ENCODE data around the gene FRMD4A.
"Not testable (repeated sequence)": the region's sequence is repeated elsewhere in the genome, so short reads cannot be mapped to it uniquely, and the experiment has no call there.

FRMD4A gene

DNA sequence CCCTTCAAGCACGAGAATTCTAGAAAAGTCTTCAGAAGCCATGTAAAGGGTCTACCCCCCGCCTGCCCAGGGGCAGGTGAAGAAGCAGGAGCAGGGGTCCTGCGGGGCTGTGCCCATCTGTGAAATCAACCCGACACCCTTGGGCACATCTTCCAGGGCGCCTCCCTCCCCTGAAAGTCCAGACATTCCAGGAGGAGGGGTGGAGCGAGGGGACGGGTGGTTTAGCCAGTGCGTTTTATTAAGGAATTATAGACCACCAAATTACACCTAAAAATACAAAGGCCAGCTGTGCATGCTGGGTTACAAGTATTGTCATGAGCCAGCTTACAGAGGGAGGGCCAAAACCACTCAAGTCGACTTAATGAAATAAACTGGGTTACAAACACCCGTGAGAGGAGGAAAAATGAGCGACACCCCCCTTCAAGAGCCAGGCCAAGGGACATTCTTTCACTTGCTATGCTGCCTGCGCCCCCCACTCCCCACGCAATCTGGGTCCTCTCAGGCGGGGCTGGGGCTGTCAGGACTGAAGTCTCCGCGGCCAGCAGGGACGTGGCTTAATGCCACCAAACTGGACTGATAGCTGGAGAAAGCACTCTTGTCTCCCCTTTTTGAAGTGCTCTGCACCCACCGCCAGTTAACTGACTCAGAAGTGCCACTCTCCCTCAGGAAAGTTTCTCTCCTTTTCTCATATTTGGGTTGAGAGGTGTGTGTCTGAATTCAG is 360.3 kb downstream of the FRMD4A start:
- no peak for DNase-seq

DNA sequence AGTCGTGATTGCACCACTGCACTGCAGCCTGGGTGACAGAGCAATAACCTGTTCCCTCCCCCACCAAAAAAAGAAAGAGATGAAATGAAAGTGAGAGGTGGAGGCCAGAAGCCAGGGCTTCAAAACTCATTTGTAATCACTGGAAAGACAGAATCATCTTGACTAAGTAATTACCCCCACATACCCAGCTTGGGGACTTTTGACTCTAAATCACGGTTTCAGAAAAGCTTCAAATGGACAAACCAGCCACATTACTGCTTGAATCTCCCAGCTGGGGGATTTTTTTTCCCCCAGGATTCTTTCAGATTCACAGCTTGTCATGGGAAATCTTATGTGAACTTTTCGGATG is 361.0 kb downstream of the FRMD4A start:
- no peak for DNase-seq

DNA sequence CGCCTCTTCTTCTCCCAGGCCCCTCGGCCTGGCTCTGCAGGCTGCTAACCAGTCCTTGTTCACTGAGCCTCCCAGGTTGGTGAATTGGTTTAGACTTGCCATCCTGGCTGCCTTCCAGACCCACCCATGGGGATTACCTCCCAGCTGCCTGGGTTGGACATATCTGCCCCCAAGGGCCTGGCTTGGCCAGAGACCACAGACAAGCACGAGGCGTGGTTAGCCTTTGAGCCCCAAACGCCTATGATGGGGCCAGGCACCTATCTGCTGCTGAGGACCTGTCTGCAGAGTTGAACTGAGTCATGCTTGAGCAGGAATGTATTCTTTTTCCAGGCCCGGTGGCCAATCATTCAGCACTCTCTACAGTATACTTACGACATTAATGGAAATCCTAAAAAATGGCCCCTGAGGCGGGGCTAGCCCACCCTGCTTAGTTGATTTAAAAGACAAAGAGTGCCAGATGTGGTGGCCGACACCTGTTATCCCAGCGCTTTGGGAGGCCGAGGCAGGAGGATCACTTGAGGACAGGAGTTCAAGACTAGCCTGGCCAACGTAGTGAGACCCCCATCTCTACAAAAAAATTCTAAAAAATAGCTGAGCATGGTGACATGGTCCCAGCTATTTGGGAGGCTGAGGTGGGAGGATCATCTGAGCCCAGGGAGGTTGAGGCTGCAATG is 361.5 kb downstream of the FRMD4A start:
- DNase-seq: no peak

DNA sequence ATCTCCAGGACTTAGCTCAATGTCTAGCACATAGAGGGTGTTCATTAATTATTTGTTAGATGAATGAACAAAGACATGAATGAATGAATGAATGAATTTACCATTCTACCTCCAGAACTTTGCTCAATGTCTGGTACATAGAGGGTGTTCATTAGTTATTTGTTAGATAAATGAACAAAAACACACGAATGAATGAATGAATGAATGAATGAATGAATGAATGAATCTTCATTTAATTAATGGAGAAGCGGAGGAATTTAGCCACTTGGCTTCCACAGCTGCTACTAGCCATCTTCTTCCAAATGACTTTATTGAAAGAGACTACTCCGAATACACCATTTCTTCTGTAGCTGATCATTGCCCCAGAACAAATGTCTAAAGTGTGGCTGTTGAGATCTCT is 368.9 kb downstream of the FRMD4A start:
- no peak for DNase-seq

DNA sequence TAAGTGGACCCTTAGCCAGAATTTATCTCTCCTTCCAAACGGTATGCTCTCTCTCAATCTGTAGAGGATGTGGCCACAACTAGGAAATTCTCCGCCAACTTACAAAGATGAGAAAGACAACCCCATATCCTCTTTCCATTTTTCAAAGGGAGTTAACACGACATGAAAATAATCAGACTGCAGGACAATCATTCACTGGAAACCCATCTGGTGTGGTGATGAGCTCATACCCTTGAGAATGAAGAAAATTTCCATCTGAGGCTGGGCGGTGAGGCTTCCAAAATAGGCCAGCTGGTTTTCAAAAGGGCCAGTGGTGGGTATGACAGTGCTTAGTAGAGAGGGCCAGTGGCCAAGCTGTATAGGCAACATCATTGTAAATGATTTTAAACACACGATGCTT is 369.6 kb downstream of the FRMD4A start:
- DNase-seq: no peak

DNA sequence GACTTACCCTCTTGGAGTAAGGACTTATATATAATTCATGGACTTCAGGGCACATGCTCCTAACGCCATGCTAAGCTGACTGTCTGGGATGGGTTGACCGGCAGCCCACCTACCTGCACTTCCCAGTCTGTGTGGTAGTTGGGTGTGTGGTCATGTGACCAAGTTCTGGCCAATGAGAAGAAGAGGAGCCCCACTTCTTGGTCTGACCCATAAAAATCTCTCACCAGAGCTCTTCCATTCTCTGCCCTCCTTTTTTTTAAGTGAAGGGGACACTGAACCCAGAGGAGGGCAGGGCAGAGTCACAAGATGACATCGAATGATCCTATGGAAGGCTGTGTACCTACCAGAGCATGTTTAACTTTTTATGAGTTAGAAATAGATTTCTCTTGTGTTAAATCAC is 370.1 kb downstream of the FRMD4A start:
- no peak for DNase-seq

DNA sequence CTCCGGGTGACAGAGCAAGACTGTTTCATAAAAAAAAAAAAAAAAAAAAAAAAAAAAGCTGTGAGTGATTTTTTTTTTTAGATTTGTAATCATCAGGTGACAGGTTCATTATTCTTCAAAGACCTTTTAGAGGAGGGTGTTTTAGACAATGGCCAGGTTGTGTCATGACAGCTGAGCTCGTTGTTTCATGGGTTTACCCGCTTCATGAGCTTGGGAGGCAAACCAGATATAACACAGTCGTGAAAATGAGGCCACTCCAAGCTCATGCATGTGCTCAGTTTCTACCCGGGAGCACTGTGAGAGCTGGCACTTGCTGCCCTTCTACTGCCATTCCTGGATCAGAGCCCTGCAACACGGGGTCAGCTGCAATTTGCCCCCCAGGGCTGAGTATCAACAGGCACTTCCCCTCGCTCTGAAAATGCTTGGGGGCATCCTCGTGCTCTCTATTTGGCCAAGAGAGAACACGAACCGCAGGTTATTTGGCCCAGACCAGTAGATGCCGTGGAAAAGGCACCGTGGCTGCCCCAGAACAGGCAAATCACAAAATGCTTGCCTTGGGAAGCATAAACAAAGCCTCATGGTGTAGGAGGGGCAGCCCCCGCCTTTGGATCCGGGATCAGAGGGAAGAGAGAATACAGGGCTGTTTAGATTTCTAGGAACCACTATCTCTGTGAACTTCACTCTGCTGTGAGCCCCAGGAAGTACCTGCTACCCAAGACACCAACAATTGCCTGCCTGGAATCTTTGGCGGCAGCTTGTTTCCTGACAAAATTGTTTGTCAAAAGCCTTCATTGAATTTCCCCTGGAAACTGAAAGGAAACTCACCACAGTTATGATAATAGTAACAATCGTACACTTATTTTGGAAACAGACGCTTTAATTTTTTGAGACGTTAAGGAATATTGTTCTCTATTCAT is 371.0 kb downstream of the FRMD4A start:
- DNase-seq: no peak

DNA sequence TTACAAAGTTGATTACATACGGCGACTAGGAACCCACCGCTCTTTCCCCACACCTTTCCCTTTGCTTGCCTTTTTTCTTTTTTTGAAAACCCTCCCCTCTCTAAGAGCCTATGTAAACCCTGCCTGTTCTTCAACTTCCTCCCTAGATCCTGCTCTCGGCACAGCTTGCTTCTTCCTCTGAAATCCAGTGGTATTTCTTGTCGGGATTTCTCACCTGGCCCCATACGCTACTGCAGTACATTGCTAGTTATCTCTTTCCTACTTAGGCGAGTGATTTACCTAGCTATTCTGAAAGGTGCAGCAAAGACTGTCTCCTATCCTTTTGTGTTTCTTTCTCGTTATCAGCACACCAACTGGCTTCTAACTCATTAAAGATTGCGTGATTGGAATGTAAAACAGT is 372.9 kb downstream of the FRMD4A start:
- DNase-seq: no peak

DNA sequence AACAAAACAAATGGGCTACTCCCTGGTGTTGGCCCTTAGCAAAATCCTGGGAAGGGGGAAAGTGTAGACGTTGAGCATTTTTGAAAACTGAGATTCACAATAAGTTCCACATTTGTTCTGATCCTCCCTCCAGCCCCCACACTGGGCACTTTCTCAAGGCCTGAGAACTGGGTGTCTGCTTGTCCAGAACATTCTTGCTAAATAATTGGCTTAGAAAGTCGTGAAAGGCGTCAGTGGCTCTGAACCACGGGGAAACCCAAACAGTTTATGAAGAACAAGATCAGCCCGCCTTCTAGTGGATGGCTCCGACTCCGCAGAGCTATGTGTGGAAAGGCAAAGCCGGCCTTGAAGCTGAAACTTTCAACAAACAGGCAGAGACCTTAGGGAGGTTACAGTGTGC is 373.9 kb downstream of the FRMD4A start:
- no peak for DNase-seq

DNA sequence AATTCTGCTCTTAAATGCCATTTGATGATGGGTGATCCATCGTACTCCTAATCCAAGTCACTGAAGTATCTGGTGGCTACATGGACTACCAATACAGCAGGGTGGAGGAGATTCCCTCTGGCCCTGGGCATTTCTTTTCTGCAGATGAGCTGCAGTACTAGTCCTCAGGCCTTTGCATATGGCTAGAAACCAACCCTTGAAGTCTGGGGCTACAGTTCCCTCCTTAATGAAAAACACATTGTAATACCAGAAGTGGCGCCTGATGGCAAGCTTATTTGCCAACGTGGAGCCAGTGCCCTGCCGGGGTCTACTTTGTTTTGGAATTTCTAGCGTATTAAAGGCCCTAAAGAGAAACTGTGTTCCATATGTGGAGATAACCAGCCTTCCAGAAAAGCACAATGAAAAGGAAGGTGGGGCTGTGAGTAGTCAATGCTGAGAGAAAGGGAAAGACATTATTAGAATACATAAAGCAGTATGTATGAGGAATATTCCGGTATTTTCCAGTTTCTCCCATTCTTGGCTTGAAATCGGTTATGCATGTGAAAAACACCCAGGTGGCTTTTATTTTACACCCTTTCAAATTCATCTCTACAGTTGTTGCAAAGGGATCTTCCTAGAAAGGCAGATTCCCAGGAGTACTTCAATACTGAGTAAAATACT is 375.2 kb downstream of the FRMD4A start:
- DNase-seq: no peak

DNA sequence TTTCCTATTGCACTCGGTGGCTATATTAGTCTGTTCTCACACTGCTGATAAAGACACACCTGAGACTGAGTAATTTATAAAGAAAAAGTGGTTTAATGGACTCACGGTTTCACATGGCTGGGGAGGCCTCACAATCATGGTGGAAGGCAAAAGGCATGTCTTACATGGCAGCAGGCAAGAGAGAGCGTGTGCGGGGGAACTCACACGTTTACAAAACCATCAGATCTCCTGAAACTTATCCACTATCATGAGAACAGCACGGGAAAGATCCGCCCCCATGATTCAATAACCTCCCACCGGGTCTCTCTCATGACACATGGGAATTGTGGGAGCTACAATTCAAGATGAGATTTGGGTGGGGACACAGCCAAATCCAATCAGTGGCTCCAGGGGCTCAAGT is 376.5 kb downstream of the FRMD4A start:
- not testable (repeated sequence) for DNase-seq

DNA sequence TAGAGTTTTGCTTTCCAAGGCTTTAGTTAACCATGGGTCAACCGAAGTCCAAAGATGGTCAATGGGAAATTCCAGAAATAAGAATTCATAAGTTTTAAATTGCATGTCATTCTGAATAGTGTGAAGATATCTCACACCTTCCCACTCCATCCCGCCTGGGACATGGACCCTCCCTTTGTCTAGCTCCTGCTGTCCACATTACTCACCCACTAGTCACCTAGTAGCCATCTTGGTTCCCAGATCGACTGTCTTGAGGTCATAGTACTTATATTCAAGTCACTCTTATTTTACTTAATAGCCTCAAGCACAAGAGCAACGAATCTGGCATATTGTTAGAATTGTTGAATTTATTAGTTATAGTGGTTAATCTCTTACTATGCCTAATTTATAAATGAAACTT is 377.4 kb downstream of the FRMD4A start:
- DNase-seq: no peak

DNA sequence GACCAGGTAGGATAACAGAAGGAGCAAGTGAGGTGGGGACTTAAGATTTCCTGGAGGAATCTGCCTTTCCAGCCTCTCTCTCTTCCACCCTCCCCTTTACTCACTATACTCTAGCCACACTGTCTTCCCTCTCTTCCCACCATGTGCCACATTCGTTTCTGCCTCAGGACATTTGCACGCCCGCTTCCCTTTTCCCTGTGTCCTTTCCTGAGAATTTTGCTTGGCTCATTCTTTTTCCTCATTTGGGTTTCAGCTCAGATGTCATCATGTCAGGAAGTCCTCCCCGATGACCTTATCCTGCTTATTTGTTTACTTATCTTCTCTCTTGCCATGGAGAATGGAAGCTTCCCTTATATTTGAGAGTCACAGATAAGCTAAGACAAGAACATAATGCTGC is 380.2 kb downstream of the FRMD4A start:
- DNase-seq: no peak

DNA sequence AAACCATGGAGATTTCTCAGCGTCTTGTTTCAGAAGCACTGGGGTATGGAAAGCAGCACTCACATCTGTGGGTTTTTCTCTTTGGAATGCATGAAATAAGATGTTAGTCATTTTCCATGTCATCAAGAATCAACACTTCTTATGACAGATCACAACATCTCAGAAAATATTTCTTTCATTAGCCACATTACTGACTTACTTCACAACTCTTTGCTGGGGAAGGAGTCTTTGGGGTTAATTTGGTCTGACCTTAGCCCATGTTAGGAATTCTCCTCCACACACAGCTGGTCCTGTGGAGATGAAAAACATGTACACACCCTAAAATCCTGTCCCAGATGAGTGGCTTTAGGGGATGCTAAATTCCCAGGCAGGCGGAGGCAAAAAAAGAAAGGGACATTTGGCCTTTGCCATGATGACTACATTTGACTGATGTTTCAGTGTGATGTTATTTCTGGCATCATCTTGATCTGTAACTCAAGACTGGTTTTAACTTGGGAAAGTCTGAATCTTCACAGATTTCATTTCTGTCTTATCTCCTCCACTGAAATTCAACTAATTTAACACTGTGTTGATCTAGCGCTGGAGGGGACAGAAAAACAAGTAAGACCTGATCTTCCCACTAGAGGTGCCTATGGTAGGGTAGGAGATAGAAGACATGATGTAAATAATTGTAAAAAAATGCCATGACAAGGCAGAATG is 380.7 kb downstream of the FRMD4A start:
- DNase-seq: no peak

DNA sequence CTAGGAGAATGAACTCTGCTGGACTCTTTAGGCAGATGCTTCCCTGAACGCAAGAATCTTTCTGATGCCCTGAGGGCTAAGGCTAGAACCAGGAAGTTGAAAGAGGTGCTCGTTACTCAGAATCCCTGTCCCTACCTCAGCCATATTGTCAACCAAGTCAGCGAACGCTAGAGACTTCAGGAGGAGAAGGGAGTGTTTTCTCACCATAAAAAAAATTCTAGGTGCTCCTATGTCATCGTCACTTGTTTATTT is 384.6 kb downstream of the FRMD4A start:
- DNase-seq: no peak

DNA sequence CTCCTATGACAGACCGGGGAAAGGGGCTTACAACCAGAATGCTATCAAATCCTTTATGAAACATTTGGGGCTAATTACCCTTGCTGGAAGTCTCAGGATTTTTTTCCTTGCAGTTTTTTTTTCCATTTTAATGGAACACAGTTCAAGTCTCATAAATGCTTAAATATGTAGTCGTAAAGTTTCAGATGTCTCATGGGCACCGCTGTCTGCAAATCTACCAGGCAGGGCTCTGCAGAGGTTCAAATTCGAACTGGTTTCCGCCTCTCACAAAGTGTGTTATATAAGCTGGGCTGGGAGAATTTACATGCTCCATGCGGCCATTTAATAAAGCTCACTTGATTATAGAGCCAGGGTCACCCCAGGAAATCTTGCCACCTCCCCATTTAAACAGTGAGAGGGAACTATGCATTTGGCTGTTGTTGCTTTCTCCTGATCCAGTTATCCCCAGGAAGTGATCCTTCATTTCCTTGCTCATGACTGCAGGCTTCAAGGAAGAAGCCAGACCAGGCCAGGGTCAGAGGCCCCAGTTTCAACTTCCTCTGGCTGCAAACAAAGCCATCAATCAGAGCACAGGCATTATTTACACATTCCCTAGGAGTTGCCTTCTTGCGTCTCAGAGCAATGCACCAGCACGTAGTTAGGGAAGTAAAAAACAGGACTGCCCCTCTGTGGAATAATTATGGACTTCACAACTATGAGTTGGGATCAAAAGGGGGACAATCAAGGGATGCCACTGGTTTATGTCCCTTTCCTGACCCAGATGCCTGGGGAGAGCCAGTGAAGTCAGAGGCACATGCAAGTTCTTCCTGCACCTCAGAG is 385.1 kb downstream of the FRMD4A start:
- DNase-seq: no peak

DNA sequence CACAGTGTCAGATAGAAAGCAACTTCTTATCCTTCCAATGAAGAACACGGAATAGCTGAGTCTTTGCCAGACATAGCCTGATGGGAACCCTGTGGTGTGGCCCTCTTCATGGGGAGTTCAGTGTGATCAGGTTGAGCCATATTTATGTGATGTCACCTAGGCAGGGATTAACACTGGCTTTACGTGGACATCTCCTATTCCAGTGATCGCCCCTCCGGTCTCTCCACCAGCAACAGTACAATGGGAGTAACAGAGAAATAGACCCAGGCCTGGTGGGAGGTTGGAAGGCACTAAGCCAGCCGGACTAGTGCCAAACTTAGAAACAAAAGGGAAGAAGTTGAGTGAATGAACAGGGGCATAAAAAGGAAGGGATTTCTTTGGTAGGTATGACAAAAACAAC is 385.9 kb downstream of the FRMD4A start:
- no peak for DNase-seq

DNA sequence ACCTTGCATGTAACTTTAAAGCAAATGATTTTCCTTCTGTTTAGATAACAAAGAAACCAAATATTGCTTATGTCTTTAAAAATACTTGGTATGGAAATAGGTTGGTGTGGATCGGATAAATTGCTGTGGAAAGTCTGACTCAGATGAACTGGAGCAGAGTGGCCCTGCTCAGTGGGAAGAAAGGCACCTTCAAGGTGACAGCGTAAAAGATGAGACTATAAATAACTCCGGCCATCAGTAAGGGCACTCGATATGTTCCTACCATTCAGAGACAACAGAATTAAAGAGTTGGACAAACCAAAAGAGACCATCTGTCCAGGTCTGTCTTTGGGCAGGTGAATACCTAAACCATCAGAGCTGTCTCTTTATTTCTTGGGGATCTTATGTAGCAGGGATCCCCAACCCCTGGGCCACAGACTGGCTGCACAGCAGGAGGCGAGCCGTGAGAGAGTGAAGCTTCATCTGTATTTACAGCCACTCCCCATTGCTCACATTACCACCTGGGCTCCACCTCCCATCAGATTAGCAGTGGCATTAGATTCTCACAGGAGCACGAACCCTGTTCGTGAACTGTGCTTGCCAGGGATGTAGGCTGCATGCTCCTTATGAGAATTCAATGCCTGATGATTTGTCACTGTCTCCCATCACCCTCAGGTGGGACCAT is 386.9 kb downstream of the FRMD4A start:
- no peak for DNase-seq

DNA sequence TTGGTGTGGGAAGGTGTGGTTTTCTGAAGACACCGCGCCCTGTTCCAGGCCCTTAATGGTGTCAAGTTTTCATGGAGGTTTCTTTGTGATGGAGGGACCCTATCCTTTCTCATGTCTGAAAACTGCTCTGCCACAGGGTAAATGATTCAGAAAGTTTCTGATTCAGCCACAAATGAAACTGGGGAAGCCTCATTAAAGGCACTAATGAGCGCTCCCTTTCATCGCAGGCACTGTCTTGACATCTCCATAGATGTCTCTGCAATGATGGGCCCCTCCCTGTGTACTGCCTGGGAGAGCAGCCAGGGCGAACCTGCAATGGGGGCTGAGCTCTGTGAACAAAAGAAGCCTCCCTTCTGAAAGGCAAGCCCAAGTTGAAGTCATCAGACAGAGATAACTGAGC is 388.7 kb downstream of the FRMD4A start:
- no peak for DNase-seq

DNA sequence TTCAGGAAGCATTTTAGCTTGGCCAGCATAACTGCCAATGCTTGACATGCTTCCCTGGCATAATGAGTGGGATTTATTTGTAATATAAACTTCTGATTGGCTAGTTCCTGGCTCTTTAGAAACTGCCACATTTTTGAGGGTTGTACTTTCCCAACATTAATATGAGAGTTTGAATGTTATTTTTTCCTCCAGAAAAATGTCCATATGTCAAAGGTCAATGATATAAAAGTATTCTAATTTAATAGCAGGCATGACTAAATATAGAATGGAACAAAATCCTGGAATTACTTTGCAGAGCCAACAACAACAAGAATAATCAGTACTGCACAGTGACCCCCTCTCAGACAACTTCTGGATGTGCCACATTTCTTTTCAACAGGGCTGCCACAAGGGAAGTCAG is 391.3 kb downstream of the FRMD4A start:
- DNase-seq: no peak

DNA sequence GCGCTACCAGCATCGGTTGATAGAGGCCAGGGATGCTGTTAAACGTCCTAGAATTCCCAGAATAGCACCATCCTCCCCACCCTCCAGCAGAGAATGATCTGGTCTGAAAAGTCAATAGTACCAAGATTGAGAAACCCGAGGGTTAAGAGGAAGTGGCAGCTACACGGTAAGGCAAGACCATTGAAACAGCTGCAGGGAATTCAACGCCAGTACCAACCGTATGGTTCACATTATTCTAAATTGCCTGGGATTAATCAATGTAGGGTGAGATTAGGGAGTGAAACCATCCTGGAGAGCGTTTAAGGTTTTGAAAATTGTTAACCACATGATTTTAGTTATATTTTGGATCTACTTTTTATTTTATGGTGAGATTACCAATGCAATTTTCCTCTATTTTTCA is 391.8 kb downstream of the FRMD4A start:
- no peak for DNase-seq

DNA sequence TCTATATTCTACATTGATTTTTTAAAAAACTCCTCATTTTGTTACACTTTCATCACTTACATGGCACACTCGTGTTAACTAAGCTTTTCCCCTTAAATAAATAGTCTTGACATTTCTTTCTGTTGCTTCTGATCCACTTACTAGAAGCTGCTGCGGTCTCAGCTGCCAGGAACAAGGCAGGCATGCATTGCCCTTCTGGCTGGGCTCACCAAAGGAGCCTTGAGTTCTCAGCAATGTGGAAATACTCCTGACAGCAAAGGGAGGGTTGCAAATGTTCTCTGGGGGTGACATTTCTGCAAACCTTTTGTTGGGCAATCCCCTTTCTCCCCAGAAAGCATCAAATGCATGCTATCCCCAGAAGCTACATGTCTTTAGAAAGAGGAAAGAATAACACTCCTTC is 393.9 kb downstream of the FRMD4A start:
- no peak for DNase-seq

Measured in NCI-H526 (cell line).